Measurements from ENCODE around the gene SYT14.

GRCh38 chr1:210043058-210043457 is 105.0 kb downstream of the SYT14 start:
- TF ChIP-seq EZH2 (IDR thresholded peaks at IDR 0.05; ENCODE audit: low read length), result no peak
- TF ChIP-seq CTCF (optimal IDR thresholded peaks at IDR 0.05 in 1 of 3, IDR thresholded peaks at IDR 0.05 in 1 of 3, conservative IDR thresholded peaks at IDR 0.05 in 1 of 3; ENCODE audit: extremely low read depth in 1 of 3, insufficient read depth in 2 of 3, low read length in 3 of 3), result no peak
